C4-2B (cell line): ENCODE measurements around the gene ABHD12.

ENCODE experiments used
- ZFX ChIP-seq: fragments of 450-650 bp; IDR thresholded peaks from 2 replicates; pipeline ENCODE4 v1.6.1; 2017
- TF ChIP-seq, protein P1 (sequence below): fragments of 450-650 bp; conservative IDR thresholded peaks from 2 replicates; pipeline ENCODE4 v1.5.1; 2017; ENCODE audit warnings: mild to moderate bottlenecking

- TF ChIP-seq, protein P1, sequence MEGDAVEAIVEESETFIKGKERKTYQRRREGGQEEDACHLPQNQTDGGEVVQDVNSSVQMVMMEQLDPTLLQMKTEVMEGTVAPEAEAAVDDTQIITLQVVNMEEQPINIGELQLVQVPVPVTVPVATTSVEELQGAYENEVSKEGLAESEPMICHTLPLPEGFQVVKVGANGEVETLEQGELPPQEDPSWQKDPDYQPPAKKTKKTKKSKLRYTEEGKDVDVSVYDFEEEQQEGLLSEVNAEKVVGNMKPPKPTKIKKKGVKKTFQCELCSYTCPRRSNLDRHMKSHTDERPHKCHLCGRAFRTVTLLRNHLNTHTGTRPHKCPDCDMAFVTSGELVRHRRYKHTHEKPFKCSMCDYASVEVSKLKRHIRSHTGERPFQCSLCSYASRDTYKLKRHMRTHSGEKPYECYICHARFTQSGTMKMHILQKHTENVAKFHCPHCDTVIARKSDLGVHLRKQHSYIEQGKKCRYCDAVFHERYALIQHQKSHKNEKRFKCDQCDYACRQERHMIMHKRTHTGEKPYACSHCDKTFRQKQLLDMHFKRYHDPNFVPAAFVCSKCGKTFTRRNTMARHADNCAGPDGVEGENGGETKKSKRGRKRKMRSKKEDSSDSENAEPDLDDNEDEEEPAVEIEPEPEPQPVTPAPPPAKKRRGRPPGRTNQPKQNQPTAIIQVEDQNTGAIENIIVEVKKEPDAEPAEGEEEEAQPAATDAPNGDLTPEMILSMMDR = no peak
- no peak for TF ChIP-seq ZFX
Measured at GRCh38 chr20:25397096-25397495, 6.5 kb upstream of the ABHD12 start.
